Raji (cell line): ENCODE data around the gene AMACR.

Source experiments
- POLR2A ChIP-seq: IDR thresholded peaks from 2 replicates; pipeline ENCODE4 v1.6.1; 2011; ENCODE audit warnings: low read depth, low read length, control low read depth; ENCODE audit not compliant: insufficient read depth

The AMACR gene

GRCh38 chr5:34020726-34021125 lies 12.9 kb upstream of the AMACR start:
- TF ChIP-seq POLR2A: no peak

DNA sequence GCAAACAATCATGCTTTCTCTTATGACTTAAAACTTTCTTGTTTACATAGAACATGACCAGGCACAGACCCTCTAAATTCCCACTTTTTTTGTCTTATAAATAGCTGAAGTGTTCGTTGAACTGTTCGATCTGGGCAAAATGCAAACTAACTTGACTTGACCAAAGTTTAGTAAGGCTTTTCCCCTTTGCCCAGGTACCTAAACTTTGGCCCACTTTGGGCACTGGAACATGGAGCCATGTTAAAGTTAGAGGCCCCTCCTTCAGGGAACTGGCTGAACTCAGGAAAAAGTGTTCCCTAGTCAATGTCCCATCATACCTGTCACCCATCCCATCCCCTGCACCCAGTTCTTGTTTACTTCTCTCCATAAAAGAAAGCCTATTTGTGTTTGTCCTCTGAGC lies 9.4 kb upstream of the AMACR start:
- TF ChIP-seq POLR2A: no peak

DNA sequence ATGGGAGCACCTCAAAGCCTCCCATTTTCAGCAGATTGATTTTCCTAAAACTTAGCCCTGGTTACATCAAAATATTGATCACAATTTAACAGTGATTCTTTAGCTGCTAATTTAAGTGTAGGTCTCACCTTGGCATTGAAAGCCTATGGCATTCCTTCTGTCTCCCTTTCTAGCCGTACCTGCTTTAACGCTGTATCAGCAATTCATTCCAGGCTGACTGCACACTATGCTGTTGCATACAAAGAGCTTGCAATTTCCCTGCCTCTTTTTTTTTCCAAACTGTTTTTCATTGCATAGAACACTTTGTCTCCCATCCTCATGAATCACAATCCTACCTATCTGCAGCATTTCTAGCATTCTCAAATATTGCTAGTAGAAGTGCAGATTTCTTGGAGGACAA lies 8.9 kb upstream of the AMACR start:
- no peak for TF ChIP-seq POLR2A

GRCh38 chr5:34016222-34016621 lies 8.4 kb upstream of the AMACR start:
- no peak for TF ChIP-seq POLR2A

- no peak for TF ChIP-seq POLR2A
Observed at GRCh38 chr5:34015120-34015822, 7.4 kb upstream of the AMACR start.

DNA sequence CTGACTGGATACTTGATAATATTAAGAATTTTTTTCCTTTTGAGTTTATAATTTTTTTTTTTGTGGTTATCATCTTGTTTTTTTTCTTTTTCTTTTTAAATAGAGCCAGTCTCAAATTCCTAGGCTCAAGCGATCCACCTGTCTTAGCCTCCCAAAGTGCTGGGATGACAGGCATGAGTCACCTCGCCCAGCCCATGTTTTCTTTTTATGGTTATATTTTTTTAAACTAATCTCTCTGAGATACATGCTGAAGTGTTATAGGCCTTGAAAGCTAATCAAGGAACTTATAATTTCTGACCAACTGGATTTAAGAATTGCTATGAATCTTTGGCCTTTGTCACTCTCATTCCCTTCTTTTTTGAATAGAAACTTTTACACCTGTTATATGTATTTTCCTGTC lies 6.8 kb upstream of the AMACR start:
- no peak for TF ChIP-seq POLR2A

DNA sequence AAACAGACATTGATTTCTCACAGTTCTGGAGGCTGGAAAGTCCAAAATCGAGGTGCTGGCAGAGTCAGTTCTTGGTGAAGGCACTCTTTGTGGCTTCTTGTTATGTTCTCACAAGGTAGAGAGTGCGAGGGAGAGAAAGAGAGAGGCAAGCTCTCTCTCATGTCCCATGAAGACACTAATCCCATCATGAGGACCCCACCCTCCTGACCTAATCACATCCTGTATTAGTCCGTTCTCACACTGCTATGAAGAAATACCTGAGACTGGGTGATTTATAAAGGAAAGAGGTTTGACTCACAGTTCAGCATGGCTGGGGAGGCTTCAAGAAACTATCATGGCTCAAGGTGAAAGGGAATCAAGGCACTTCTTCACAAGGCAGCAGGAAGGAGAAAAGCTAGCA lies 5.7 kb upstream of the AMACR start:
- TF ChIP-seq POLR2A: no peak

GRCh38 chr5:34012791-34013190 lies 4.9 kb upstream of the AMACR start:
- no peak for TF ChIP-seq POLR2A

DNA sequence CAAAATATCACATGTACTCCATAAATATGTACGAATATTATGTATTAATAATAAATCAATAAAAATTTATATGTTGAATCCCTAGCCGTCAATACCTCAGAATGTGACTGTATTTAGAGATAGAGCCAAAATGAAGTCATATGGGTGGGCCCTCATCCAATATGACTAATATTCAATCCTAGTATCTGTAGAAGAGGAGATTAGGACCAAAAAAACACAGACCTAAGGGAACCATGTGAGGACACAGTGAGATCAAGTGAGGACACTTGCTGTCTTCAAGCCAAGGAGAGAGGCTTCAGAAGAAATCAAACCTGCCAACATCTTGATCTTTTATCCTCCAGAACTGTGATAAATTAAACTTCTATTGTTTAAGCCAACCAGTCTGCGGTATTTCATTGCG lies 3.7 kb upstream of the AMACR start:
- TF ChIP-seq POLR2A: no peak

- TF ChIP-seq POLR2A: no peak
Observed at GRCh38 chr5:34009610-34010009, 1.8 kb upstream of the AMACR start.

DNA sequence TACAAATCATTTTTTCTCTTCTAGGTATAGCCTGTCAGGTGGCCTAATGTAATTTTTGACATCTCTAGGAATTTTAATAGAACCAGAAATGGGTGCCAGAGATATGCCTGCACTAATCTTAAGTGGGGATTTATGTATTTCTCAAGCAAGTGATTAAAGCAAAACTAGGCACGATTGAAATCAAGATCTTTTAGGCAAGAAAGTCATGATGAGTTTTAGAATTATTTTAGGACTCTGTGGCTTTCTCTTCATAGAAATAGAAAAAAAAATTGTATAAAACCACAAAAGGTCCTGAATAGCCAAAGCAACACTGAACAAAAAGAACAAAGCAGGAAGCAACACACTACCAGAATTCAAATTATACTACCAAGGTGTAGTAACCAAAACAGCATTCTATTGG lies 952 bp upstream of the AMACR start:
- TF ChIP-seq POLR2A: no peak

DNA sequence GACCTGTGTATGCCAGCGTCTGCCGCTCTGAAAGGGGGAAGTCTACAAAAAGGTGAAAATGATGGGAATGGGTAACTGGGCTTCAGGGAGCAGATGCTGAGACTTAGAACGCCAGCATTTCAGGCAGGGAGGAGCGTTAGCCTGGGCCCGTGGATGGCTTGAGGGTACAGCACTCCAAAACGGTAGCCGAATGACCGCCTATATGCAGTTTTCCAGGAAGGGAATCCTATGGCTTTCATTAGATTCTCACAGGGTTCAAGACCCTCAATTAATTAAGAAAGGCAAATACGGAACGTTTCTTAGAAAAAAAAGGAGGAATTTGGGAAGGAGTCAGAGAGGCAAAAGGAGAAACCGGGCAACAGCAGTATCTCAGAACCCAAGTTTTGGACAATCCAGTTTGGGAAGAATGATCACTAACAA lies 639 bp downstream of the AMACR start:
- no peak for TF ChIP-seq POLR2A

DNA sequence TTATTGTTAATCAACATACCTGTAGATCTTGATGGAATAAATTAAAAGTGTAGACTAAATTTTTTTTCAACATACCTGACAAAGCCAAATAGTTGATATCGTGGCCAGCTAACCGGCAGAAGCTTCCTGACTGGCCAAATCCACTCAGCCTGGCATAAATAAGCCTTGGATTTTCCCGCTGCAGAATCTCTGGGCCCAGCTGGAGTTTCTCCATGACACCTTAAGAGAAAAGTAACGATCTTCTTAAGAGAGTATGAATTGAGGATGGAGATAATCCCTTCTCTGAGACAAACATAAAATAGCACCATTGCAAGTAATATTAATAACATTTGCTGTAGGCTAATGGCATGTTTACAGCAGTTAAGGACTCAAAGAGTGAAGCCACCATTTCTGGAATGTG lies 2.2 kb downstream of the AMACR start:
- no peak for TF ChIP-seq POLR2A

GRCh38 chr5:34005211-34005610 lies 2.6 kb downstream of the AMACR start:
- no peak for TF ChIP-seq POLR2A

GRCh38 chr5:34003941-34004340 lies 3.9 kb downstream of the AMACR start:
- TF ChIP-seq POLR2A: no peak

DNA sequence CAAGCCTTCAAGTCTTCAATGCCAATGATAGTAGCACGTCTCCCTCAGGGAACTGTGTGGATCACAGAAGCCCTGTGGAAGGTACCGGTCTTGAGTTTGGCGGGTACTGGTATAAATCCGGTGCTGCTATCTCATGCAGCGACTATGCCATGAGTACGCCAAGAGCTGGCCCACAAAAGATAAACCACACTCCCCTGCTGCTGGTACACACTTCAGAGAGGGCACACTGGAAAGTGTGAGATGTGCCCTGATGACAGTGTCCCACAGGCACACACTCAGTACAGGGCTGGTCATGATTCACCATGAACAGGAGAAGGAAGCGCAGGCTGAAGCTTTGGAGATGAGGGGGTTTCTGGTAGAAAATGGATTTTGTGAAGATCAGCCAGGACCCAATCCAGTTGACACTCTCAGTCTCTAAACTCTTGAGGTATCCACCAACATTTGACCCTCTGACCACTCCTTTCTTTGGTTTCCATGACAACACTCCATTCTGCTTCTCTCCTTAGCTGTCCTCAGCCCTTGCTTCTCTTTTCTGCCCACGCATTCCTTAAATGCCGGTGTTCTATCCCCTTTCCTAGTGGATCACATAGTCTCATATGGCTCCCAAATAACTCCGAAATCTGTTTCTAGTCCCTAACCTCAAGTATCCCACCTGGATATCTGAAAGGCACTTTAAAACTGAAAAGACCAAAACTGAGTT lies 5.1 kb downstream of the AMACR start:
- no peak for TF ChIP-seq POLR2A
